Measurements from ENCODE around the gene ISCU.
A peak's percentile ranks its signal among the peaks of the same experiment; 100 is the strongest.

Gene ISCU

GRCh38 chr12:108515916-108516315 lies 46.5 kb upstream of the ISCU start:
- H3K36me3 ChIP-seq (ENCODE audit: low read length): no peaks in the 10 kb centered on the region; the same call in 1 of the 2 replicates
- H3K4me3 ChIP-seq (ENCODE audit: insufficient read depth, low read length, poor library complexity, severe bottlenecking): peak overlapping the region; percentile 66
- H3F3A ChIP-seq (ENCODE audit: insufficient read depth): peaks cover 15% of the 10 kb centered on the region; the same call in 1 of the 2 replicates
- H3K9me3 ChIP-seq (ENCODE audit: insufficient read depth, low read length): no peaks in the 10 kb centered on the region
- H3K4me2 ChIP-seq (ENCODE audit: low read depth, low read length, poor library complexity, severe bottlenecking): peak overlapping the region; percentile 72
- TF ChIP-seq CTCF (IDR thresholded peaks at IDR 0.05; ENCODE audit: insufficient read depth, low read length, poor library complexity, severe bottlenecking) (no peak), EZH2phosphoT487 (conservative IDR thresholded peaks at IDR 0.05; ENCODE audit: low read length) (no peak)
- H3K27me3 ChIP-seq (ENCODE audit: low read length): no peaks in the 10 kb centered on the region
- no peak overlapping the region for H2AFZ ChIP-seq (ENCODE audit: low read depth, low read length, severe bottlenecking)
- peaks cover 3% of the 10 kb centered on the region; the same call in 1 of the 2 replicates for H3K79me2 ChIP-seq (ENCODE audit: insufficient read depth, low read length)
- no peaks in the 10 kb centered on the region for H4K20me1 ChIP-seq (ENCODE audit: low read depth, low read length)
- peak overlapping the region; percentile 73 for H3K9ac ChIP-seq (ENCODE audit: low read length)
- H3K9me2 ChIP-seq (replicated peaks; ENCODE audit: insufficient read depth, low read length): no peaks in the 10 kb centered on the region
- H3K27ac ChIP-seq (ENCODE audit: low read depth, low read length): peak overlapping the region; percentile 10

GRCh38 chr12:108516511-108517275 lies 45.7 kb upstream of the ISCU start:
- no peak overlapping the region for H3K4me3 ChIP-seq (ENCODE audit: insufficient read depth, low read length, poor library complexity, severe bottlenecking)
- H3K9ac ChIP-seq (ENCODE audit: low read length): peak overlapping the region; percentile 73; the same call in 1 of the 2 replicates
- no peaks in the 10 kb centered on the region; the same call in 1 of the 2 replicates for H3K36me3 ChIP-seq (ENCODE audit: low read length)
- H3K79me2 ChIP-seq (ENCODE audit: insufficient read depth, low read length): peaks cover 3% of the 10 kb centered on the region; the same call in 1 of the 2 replicates
- TF ChIP-seq EZH2phosphoT487 (conservative IDR thresholded peaks at IDR 0.05; ENCODE audit: low read length): no peak
- no peak for TF ChIP-seq CTCF (IDR thresholded peaks at IDR 0.05; ENCODE audit: insufficient read depth, low read length, poor library complexity, severe bottlenecking)
- no peak overlapping the region for H2AFZ ChIP-seq (ENCODE audit: low read depth, low read length, severe bottlenecking)
- H3F3A ChIP-seq (ENCODE audit: insufficient read depth): peaks cover 15% of the 10 kb centered on the region
- H3K9me3 ChIP-seq (ENCODE audit: insufficient read depth, low read length): no peaks in the 10 kb centered on the region
- H3K27me3 ChIP-seq (ENCODE audit: low read length): no peaks in the 10 kb centered on the region
- peak overlapping the region; percentile 72 for H3K4me2 ChIP-seq (ENCODE audit: low read depth, low read length, poor library complexity, severe bottlenecking)
- no peaks in the 10 kb centered on the region for H3K9me2 ChIP-seq (replicated peaks; ENCODE audit: insufficient read depth, low read length)
- no peaks in the 10 kb centered on the region for H4K20me1 ChIP-seq (ENCODE audit: low read depth, low read length)
- no peak overlapping the region for H3K27ac ChIP-seq (ENCODE audit: low read depth, low read length)

GRCh38 chr12:108517288-108518100 lies 44.9 kb upstream of the ISCU start:
- Histone ChIP-seq H3K9ac (ENCODE audit: low read length) (no peak overlapping the region), H3K4me2 (ENCODE audit: low read depth, low read length, poor library complexity, severe bottlenecking) (no peak overlapping the region), H2AFZ (ENCODE audit: low read depth, low read length, severe bottlenecking) (no peak overlapping the region), H3K9me2 (replicated peaks; ENCODE audit: insufficient read depth, low read length) (no peaks in the 10 kb centered on the region), H3K27ac (ENCODE audit: low read depth, low read length) (no peak overlapping the region), H3K4me3 (ENCODE audit: insufficient read depth, low read length, poor library complexity, severe bottlenecking) (no peak overlapping the region), H3K9me3 (ENCODE audit: insufficient read depth, low read length) (no peaks in the 10 kb centered on the region), H3K27me3 (ENCODE audit: low read length) (no peaks in the 10 kb centered on the region), H4K20me1 (ENCODE audit: low read depth, low read length) (no peaks in the 10 kb centered on the region), H3K79me2 (ENCODE audit: insufficient read depth, low read length) (peaks cover 3% of the 10 kb centered on the region; the same call in 1 of the 2 replicates), H3K36me3 (ENCODE audit: low read length) (peaks cover 4% of the 10 kb centered on the region; the same call in 1 of the 2 replicates), H3F3A (ENCODE audit: insufficient read depth) (peaks cover 19% of the 10 kb centered on the region)
- TF ChIP-seq EZH2phosphoT487 (conservative IDR thresholded peaks at IDR 0.05; ENCODE audit: low read length) (no peak), CTCF (IDR thresholded peaks at IDR 0.05; ENCODE audit: insufficient read depth, low read length, poor library complexity, severe bottlenecking) (no peak)
